Endodermal cell (in vitro differentiated cells): ENCODE data around the gene CTIF. TPM values are rescaled to one million over a fixed set of nuclear protein-coding genes. Genes with fewer than 3 reads are reported as not detected.

Experiments used
- DNase-seq: peaks from one replicate; pipeline ENCODE4 v3.0.0-alpha.2; 2017
- H3K27ac ChIP-seq: 2 replicates; pipeline ENCODE4 v1.5.1; 2013; ENCODE audit warnings: mild to moderate bottlenecking, low read depth, low read length, moderate library complexity
- H3K27me3 ChIP-seq: 2 replicates; pipeline ENCODE4 v1.6.1; 2013; ENCODE audit warnings: mild to moderate bottlenecking, low read length, moderate library complexity; ENCODE audit not compliant: insufficient read depth, control insufficient read depth, poor library complexity, severe bottlenecking
- H3K36me3 ChIP-seq: 2 replicates; pipeline ENCODE4 v1.7.0; 2013; ENCODE audit warnings: mild to moderate bottlenecking, low read length, moderate library complexity; ENCODE audit not compliant: control insufficient read depth, insufficient read depth
- H3K4me1 ChIP-seq: one replicate; pipeline ENCODE4 v1.7.0; 2013; ENCODE audit warnings: low read length; ENCODE audit not compliant: control insufficient read depth, insufficient read depth
- H3K4me3 ChIP-seq: 2 replicates; pipeline ENCODE4 v1.5.1; 2013; ENCODE audit warnings: mild to moderate bottlenecking, low read length, moderate library complexity
- H3K9ac ChIP-seq: 2 replicates; pipeline ENCODE4 v1.6.1; 2013; ENCODE audit warnings: mild to moderate bottlenecking, low read length, moderate library complexity; ENCODE audit not compliant: poor library complexity, severe bottlenecking; ENCODE audit errors: extremely low read depth
- H3K9me3 ChIP-seq: 2 replicates; pipeline ENCODE4 v1.6.1; 2013; ENCODE audit warnings: mild to moderate bottlenecking, low read length, moderate library complexity; ENCODE audit not compliant: control insufficient read depth
- H3K27ac Mint-ChIP-seq: 2 replicates; pipeline ENCODE4 v1.8.0; 2020; ENCODE audit warnings: mixed read lengths
- H3K27me3 Mint-ChIP-seq: 2 replicates; pipeline ENCODE4 v1.8.0; 2021; ENCODE audit warnings: mild to moderate bottlenecking, mixed read lengths; ENCODE audit not compliant: insufficient read depth
- H3K36me3 Mint-ChIP-seq: 2 replicates; pipeline ENCODE4 v1.8.0; 2020; ENCODE audit warnings: low read depth, mixed read lengths
- H3K4me1 Mint-ChIP-seq: 2 replicates; pipeline ENCODE4 v1.8.0; 2020; ENCODE audit warnings: mixed read lengths
- H3K4me3 Mint-ChIP-seq: 2 replicates; pipeline ENCODE4 v1.8.0; 2020; ENCODE audit warnings: mild to moderate bottlenecking, moderate library complexity, mixed read lengths
- H3K9me3 Mint-ChIP-seq: 2 replicates; pipeline ENCODE4 v1.8.0; 2020; ENCODE audit warnings: mild to moderate bottlenecking, mixed read lengths
- WGBS, 2 experiments: methylation state at CpG; one replicate each; pipeline versions ENCODE4 v1.1.5 to v1.1.7; 2013; ENCODE audit warnings: missing lambda C conversion rate in 2 of 2, mixed read lengths in 1 of 2; ENCODE audit not compliant: insufficient coverage in 1 of 2, insufficient read length in 1 of 2; 5-methylcytosine and 5-hydroxymethylcytosine counted together
- total RNA-seq, 2 donors: library from RNA; stranded (reverse); fragmentation: NEBNext Ultra II Directional in 1 of 2; extraction: Animal tissue kit (Norgen Biotek cat#: 25700) in 1 of 2; gene quantifications; 2 replicates in 1 of 2; 3 replicates in 1 of 2; pipeline ENCODE4 v1.2.1, GENCODE V29; 2021
- TF ChIP-seq, protein P1 (sequence below): fragments of 200-600 bp; sonication (generic); conservative IDR thresholded peaks from 2 replicates; pipeline ENCODE4 v1.5.0; 2021; ENCODE audit warnings: antibody characterized with exemption, mild to moderate bottlenecking

CTIF gene
- total RNA-seq, 2 donors from 2014 or later: 33.8 to 41.6 TPM

DNA sequence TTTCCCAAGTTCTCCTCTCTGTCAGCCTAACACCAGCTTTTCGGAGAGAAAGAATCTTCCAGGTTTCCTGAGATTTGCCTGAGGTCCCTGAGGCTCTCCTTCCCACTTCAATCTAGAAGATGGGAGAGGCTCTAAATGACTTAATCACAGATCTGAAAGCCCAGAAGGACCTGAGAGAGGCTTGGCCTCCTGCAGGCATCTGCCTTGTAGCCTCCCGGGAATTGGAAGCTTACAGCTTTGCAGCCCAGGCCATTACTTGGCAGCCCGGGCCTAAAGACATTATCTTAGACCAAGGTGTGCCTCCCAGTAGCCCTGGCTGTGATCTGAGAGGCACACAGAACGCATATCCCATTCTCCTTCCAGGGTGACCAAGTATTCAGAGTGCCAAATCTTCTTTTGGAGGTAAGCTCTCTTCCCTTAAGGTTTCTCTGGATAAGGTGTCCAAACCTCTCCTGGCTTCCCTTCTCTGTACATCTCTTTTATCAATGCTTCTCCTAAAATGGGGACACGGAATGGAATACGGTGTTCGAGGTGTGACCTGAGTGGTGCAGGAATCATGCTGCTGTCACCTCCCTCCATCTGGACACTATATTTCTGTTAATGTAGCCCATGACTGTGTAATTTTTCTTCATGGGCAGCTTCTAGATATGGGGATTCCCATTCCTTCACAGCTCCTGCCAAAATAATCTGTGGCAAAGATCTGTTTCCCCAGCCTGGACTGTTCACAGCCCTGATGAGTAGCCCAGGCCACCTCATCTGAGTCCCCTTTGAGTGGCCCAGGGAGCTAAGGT is 16.0 kb downstream of the CTIF start:
- Mint-ChIP-seq H3K9me3 (no peaks in the 10 kb centered on the region), H3K4me1 (no peaks in the 10 kb centered on the region), H3K4me3 (no peak overlapping the region), H3K27ac (no peak overlapping the region), H3K36me3 (peaks cover 25% of the 10 kb centered on the region), H3K27me3 (no peaks in the 10 kb centered on the region)
- Histone ChIP-seq H3K9me3 (peaks cover 8% of the 10 kb centered on the region), H3K27ac (no peak overlapping the region), H3K9ac (no peak overlapping the region), H3K4me1 (no peaks in the 10 kb centered on the region), H3K4me3 (no peak overlapping the region), H3K36me3 (peaks cover 32% of the 10 kb centered on the region), H3K27me3 (no peaks in the 10 kb centered on the region)
- TF ChIP-seq, protein P1, sequence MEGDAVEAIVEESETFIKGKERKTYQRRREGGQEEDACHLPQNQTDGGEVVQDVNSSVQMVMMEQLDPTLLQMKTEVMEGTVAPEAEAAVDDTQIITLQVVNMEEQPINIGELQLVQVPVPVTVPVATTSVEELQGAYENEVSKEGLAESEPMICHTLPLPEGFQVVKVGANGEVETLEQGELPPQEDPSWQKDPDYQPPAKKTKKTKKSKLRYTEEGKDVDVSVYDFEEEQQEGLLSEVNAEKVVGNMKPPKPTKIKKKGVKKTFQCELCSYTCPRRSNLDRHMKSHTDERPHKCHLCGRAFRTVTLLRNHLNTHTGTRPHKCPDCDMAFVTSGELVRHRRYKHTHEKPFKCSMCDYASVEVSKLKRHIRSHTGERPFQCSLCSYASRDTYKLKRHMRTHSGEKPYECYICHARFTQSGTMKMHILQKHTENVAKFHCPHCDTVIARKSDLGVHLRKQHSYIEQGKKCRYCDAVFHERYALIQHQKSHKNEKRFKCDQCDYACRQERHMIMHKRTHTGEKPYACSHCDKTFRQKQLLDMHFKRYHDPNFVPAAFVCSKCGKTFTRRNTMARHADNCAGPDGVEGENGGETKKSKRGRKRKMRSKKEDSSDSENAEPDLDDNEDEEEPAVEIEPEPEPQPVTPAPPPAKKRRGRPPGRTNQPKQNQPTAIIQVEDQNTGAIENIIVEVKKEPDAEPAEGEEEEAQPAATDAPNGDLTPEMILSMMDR: no peak
- WGBS, 2 experiments: 95 to 96% methylated on average over 7 of the region's 7 CpGs
- no peak for DNase-seq

DNA sequence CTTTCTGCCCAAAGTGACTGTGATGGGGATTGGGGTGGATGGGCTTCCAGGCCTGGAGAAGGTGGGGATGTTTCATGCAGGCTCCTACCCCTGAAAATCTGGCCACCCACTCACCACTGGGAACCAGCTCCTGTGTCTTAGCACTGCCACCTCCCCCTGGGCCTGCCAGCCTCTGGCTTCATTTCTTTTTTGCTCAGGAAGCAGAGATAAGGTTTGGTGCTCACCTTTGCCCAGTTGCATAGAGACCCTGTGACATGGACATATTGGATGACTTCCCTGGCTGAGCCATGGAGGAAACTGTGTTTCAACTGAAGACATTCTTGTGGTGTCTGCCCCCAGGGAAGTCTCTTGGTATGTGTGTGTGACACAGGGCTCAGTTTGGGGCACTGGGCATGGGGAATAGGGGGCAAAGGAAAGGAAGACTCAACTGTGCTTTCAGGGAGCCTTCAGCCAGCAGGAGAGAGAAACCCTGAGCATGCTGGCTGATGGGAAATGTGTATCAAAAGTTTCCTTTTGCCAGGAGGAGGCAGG is 16.7 kb downstream of the CTIF start:
- peaks cover 31% of the 10 kb centered on the region for H3K36me3 ChIP-seq
- no peaks in the 10 kb centered on the region for H3K4me1 ChIP-seq
- no peak overlapping the region for H3K4me3 ChIP-seq
- DNase-seq: no peak
- TF ChIP-seq, protein P1: no peak
- H3K27me3 ChIP-seq: no peaks in the 10 kb centered on the region
- no peak overlapping the region for H3K9ac ChIP-seq
- Mint-ChIP-seq H3K4me1 (no peaks in the 10 kb centered on the region), H3K4me3 (no peak overlapping the region), H3K36me3 (peaks cover 23% of the 10 kb centered on the region), H3K27ac (no peak overlapping the region), H3K27me3 (no peaks in the 10 kb centered on the region), H3K9me3 (no peaks in the 10 kb centered on the region)
- H3K27ac ChIP-seq: no peak overlapping the region
- H3K9me3 ChIP-seq: peaks cover 8% of the 10 kb centered on the region

DNA sequence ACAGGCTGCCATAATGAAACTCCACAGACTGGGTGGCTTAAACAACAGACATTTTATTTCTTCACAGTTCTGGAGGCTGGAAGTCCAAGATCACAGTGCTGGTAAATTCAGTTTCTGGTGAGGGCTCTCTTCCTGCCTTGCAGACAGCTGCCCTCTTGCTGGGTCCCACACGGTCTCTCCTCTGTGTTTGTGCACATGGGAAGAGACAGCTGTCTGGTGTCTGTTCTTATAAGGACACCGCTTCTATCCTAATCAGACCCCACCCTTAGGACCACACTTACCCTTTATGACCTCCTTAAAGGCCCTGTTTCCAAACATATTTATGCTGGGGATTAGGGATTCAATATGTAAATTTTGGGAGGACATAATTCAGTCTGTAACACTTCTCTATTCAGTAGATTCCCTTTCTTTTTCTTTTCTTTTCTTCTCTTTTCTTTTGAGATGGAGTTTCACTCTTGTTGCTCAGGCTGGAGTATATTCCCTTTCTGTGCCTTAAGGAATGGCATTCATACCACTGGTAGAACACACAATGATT is 18.9 kb downstream of the CTIF start:
- TF ChIP-seq, protein P1: no peak
- no peaks in the 10 kb centered on the region for H3K27me3 Mint-ChIP-seq
- peaks cover 13% of the 10 kb centered on the region for H3K36me3 Mint-ChIP-seq
- H3K27ac Mint-ChIP-seq: no peak overlapping the region
- no peak for DNase-seq
- Histone ChIP-seq H3K4me1 (no peaks in the 10 kb centered on the region), H3K36me3 (peaks cover 18% of the 10 kb centered on the region), H3K9me3 (peaks cover 8% of the 10 kb centered on the region), H3K27me3 (no peaks in the 10 kb centered on the region), H3K4me3 (no peak overlapping the region), H3K9ac (no peak overlapping the region), H3K27ac (no peak overlapping the region)
- no peaks in the 10 kb centered on the region for H3K4me1 Mint-ChIP-seq
- H3K4me3 Mint-ChIP-seq: no peak overlapping the region
- 60 to 69% methylated on average over 1 of the region's 2 CpGs for WGBS, 2 experiments
- no peaks in the 10 kb centered on the region for H3K9me3 Mint-ChIP-seq
